Breast epithelium (tissue), 3 donors: ENCODE results near the gene RNF212.

Source experiments
- POLR2A ChIP-seq: fragments of 450-650 bp; IDR thresholded peaks from one replicate; pipeline ENCODE4 v1.6.1; 2016; ENCODE audit warnings: antibody characterized with exemption, mild to moderate bottlenecking, moderate library complexity
- POLR2AphosphoS5 ChIP-seq, 3 donors: sonication (generic); formaldehyde crosslinking; IDR thresholded peaks; one replicate each; pipeline ENCODE4 v1.6.1; 2017; ENCODE audit warnings: antibody characterized with exemption in 3 of 3
- TF ChIP-seq, protein P1 (sequence below), 3 donors: fragments of 450-650 bp; IDR thresholded peaks; one replicate each; pipeline ENCODE4 v1.5.1; 2016 to 2017; ENCODE audit warnings: antibody characterized with exemption in 3 of 3, mild to moderate bottlenecking in 3 of 3, moderate library complexity in 3 of 3

DNA sequence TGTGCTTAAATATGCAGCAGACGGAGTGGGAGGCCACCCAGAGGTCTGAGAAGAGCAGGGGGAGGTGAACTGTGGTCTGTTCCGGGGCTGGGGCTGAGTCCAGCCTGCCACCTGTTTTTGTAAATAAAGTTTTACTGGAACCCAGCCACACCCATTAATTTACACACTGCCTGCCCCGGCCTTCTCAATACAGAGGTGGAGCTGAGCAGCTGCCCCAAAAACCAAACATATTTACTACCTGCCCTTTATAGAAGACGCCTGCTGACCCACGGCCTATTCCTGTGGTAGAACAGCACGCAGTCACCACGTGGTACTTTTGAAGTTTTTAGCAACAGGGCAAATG is 56.0 kb downstream of the RNF212 start:
- TF ChIP-seq, protein P1, sequence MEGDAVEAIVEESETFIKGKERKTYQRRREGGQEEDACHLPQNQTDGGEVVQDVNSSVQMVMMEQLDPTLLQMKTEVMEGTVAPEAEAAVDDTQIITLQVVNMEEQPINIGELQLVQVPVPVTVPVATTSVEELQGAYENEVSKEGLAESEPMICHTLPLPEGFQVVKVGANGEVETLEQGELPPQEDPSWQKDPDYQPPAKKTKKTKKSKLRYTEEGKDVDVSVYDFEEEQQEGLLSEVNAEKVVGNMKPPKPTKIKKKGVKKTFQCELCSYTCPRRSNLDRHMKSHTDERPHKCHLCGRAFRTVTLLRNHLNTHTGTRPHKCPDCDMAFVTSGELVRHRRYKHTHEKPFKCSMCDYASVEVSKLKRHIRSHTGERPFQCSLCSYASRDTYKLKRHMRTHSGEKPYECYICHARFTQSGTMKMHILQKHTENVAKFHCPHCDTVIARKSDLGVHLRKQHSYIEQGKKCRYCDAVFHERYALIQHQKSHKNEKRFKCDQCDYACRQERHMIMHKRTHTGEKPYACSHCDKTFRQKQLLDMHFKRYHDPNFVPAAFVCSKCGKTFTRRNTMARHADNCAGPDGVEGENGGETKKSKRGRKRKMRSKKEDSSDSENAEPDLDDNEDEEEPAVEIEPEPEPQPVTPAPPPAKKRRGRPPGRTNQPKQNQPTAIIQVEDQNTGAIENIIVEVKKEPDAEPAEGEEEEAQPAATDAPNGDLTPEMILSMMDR (IDR thresholded peaks at IDR 0.05): no peak
- TF ChIP-seq POLR2A (no peak), POLR2AphosphoS5 (IDR thresholded peaks at IDR 0.05) (no peak)
